ENCODE data around the gene PCDHB13.
"Not testable (repeated sequence)": the region's sequence is repeated elsewhere in the genome, so short reads cannot be mapped to it uniquely, and the experiment has no call there.

Gene PCDHB13

GRCh38 chr5:141234109-141234667 is 20.5 kb downstream of the PCDHB13 start:
- TF ChIP-seq ZNF274 (IDR thresholded peaks at IDR 0.05; ENCODE audit: low read depth, low read length), result no peak
- no peak overlapping the region for H3K4me3 ChIP-seq (ENCODE audit: low read length)

- H3K4me3 ChIP-seq (ENCODE audit: low read length), result not testable (repeated sequence)
Measured at GRCh38 chr5:141235922-141236321, 22.2 kb downstream of the PCDHB13 start.

DNA sequence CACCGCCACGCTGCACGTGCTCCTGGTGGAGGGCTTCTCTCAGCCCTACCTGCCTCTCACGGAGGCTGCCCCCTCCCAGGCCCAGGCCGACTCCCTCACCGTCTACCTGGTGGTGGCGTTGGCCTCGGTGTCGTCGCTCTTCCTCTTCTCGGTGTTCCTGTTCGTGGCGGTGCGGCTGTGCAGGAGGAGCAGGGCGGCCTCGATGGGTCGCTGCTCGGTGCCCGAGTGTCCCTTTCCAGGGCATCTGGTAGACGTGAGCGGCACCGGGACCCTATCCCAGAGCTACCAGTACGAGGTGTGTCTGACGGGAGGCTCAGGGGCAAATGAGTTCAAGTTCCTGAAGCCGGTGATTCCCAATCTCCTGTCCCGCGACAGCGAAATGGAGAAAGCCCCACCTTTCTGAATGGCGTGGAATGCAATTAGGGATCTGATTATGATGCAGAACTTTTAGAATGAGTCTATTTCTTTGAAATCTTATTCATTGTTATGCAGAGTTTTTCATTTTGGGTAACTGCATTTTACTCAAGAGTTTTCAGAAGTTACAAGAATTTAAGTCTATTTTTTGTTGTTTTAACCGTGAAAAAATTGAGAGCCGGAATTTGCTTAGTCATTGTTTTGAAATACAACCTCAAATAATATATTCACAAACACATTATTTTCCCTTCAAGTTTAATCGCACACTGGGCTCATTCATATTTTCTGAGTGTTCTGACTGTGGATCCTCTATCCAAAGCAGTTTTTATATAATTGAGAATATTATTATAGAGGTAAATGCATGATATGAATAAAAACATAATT is 23.0 kb downstream of the PCDHB13 start:
- no peak for TF ChIP-seq ZNF274 (IDR thresholded peaks at IDR 0.05; ENCODE audit: low read depth, low read length)
- no peak overlapping the region for H3K4me3 ChIP-seq (ENCODE audit: low read length)

DNA sequence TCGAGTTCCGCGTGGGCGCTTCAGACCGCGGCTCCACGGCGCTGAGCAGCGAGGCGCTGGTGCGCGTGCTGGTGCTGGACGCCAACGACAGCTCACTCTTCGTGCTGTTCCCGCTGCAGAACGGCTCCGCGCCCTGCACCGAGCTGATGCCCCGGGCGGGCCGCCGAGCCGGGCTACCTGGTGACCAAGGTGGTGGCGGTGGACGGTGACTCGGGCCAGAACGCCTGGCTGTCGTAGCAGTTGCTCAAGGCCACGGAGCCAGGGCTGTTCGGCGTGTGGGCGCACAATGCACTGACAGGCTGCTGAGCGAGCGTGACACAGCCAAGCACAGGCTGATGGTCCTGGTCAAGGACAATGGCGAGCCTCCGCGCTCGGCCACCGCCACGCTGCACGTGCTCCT is 27.8 kb downstream of the PCDHB13 start:
- no peak for TF ChIP-seq ZNF274 (IDR thresholded peaks at IDR 0.05; ENCODE audit: low read depth, low read length)
- no peak overlapping the region for H3K4me3 ChIP-seq (ENCODE audit: low read length)

GRCh38 chr5:141245250-141245717 is 31.6 kb downstream of the PCDHB13 start, which contains the start of gene PCDHB15:
TSS of gene PCDHB15 (plus strand) at chr5:141245395. CDS start at chr5:141245579, 184 bp downstream.
- TF ChIP-seq ZNF274 (IDR thresholded peaks at IDR 0.05; ENCODE audit: low read depth, low read length), result no peak
- H3K4me3 ChIP-seq (ENCODE audit: low read length), result no peak within 1 kb of the TSS

DNA sequence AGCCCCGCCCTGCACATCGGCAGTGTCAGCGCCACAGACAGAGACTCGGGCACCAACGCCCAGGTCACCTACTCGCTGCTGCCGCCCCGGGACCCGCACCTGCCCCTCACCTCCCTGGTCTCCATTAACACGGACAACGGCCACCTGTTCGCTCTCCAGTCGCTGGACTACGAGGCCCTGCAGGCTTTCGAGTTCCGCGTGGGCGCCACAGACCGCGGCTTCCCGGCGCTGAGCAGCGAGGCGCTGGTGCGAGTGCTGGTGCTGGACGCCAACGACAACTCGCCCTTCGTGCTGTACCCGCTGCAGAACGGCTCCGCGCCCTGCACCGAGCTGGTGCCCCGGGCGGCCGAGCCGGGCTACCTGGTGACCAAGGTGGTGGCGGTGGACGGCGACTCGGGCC is 33.3 kb downstream of the PCDHB13 start:
- H3K4me3 ChIP-seq (ENCODE audit: low read length), result not testable (repeated sequence)

- H3K4me3 ChIP-seq (ENCODE audit: low read length), result not testable (repeated sequence)
Measured at GRCh38 chr5:141247434-141247833, 33.7 kb downstream of the PCDHB13 start.

DNA sequence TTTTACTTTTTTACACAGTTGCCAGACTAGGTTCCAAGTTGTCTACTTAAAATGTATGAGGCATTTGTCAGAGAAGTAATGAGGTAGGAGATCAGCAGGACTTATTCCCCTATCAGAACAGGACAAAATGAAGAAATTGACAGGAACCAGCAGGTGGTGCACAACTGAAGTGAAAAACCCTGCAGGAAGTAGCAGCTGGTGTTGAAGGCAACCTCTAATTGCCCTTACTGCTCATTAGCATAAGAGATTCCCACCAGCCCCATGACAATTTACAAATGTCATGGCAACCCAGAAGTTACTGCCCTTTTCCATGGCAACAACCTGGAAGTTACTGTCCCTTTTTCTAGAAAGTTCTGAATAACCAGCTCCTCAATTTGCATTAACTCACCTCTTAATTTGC is 36.9 kb downstream of the PCDHB13 start:
- TF ChIP-seq ZNF274 (IDR thresholded peaks at IDR 0.05; ENCODE audit: low read depth, low read length), result no peak
- H3K4me3 ChIP-seq (ENCODE audit: low read length), result no peak overlapping the region

GRCh38 chr5:141258464-141258863 is 44.7 kb downstream of the PCDHB13 start:
- TF ChIP-seq ZNF274 (IDR thresholded peaks at IDR 0.05; ENCODE audit: low read depth, low read length), result no peak
- H3K4me3 ChIP-seq (ENCODE audit: low read length), result no peak overlapping the region

GRCh38 chr5:141258948-141259347 is 45.2 kb downstream of the PCDHB13 start:
- no peak overlapping the region for H3K4me3 ChIP-seq (ENCODE audit: low read length)
- no peak for TF ChIP-seq ZNF274 (IDR thresholded peaks at IDR 0.05; ENCODE audit: low read depth, low read length)

DNA sequence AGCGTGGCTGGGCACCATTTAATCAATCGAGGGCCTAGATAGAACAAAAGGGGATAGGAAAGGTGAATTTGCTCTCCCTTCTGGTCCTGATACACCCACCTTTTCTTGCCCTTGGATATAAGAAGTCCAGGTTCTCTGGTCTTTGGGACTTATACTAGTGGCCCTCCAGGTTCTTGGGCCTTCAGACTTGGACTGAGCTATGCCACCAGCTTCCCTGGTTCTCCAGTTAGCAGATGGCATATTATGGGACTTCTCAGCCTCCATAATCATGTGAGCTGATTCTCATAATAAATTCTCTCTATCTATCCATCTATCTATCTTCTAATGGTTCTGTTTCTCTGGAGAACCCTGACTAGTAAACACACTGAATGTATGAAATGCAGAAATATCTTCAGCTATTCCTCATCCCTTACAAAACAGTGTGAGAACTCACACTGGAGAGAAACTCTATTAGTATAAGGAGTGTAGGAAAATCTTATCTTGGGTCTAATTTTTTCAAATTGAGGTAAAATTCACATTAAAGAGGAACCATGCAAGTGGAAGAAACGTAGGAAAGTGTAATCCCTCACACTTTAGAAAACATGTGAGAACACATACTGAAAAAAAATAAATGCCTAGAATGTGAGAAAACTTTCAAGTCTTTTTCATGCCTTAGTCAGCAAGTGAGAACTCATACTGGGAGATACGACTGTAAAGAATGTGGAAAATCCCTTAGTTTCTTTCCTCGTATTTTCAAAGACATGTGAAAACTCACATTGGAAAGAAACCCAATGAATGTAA is 46.9 kb downstream of the PCDHB13 start:
- TF ChIP-seq ZNF274 (IDR thresholded peaks at IDR 0.05; ENCODE audit: low read depth, low read length), result peak; percentile 92

GRCh38 chr5:141261238-141261546 is 47.5 kb downstream of the PCDHB13 start:
- H3K4me3 ChIP-seq (ENCODE audit: low read length), result no peak overlapping the region
- no peak for TF ChIP-seq ZNF274 (IDR thresholded peaks at IDR 0.05; ENCODE audit: low read depth, low read length)

More for the DNA sequence above, 46.9 kb downstream of the PCDHB13 start:
- H3K4me3 ChIP-seq (ENCODE audit: low read length), result no peak overlapping the region

Measured in GM08714 (cell line).